Activated CD8-positive, alpha-beta memory T cell treated with anti-CD3 and anti-CD28 coated beads for 48 hours (primary cell): ENCODE measurements around the gene PROCA1.
"Not testable (repeated sequence)": the region's sequence is repeated elsewhere in the genome, so short reads cannot be mapped to it uniquely, and the experiment has no call there.

Source experiments
- DNase-seq, 3 experiments: peaks; one replicate each; pipeline ENCODE4 v3.0.0-alpha.2; 2020; ENCODE audit warnings: low read depth in 2 of 3, low spot score in 2 of 3

PROCA1 gene

DNA sequence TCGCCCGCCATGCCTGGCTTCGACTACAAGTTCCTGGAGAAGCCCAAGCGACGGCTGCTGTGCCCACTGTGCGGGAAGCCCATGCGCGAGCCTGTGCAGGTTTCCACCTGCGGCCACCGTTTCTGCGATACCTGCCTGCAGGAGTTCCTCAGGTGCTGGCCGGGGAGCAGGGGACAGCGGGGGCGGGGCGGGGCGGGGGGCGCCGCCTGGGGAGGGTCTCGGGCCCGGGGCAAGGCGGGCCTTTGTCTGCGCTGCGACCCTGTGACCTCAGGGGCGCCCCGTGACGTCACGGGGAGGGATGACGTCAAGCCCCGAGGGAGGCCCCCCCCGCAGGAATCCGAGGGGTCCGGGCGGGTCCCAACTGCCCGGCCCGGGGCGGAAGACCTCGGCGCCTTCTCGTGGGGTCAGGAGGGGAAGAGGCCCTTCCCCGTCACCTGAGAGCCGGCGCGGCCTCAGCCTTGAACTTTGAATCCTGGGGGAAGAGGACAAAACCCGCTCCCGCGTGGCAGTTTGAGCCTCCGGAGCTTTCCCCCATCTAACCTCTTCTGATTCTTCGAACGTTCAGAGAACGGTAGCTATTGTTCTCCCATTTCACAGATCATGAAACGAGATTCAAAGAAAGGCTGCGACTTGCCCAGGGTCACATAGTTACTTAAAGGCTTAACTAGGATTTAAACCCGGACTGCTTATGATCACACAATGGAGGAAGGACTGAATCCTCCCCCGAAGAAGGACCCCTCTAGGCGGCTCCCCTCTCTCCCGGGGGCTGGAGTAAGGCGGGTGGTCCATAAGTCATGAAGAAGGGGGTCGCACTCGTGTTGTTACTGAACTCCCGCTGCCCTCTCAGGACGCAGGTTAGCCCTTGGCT lies 32.6 kb upstream of the PROCA1 start:
- peak; percentile 47 to 68 (median 60) for DNase-seq

- DNase-seq: peak; percentile 68 to 79 (median 76)
These were observed 31.8 kb upstream of the PROCA1 start, which contains the start of gene TRAF4 for GRCh38 chr17:28743243-28744103. TRAF4 (plus strand) TSS chr17:28744011; CDS start chr17:28744113, 102 bp downstream.

- DNase-seq: no peak
These were observed 30.0 kb upstream of the PROCA1 start for GRCh38 chr17:28741358-28742349.

DNA sequence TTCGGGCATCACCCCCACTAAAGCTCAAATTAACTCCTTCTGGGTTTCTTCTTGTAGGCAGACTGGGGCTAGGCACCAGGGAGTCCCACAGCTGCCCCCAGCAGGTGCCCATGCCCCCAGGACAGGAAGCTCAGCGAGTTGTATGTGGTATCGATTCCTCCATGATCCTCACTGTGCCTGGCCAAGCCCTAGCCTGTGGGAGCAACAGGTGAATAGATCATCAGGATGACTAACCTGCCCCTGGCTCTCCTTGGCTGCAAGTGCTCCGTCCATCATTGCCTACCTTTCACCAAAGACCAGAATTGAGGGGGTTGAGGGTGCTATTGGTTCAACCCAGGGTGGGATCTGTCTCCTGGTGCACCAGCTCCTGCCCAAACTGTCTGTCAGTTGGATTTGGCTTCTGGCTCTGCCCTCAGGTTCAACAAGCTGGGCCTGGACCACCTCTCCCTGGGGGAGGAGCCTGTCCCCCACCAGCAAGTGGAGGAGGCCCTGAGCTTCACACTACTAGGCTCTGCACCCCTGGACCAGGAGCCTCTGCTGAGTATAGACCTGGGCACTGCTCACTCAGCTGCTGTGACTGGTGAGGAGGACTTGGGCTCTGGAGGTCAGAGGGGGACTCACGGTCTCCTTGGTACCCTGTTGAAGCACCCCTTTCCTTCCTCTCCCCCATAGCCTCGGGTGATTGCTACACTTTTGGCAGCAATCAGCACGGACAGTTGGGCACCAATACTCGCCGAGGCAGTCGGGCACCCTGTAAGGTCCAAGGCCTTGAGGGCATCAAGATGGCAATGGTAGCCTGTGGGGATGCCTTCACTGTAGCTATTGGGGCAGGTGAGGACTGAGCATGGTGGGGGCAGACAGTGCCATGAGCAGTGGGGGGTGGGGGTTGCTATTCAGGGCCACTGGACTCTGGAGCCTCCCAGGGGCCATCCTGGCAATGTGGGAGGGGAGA lies 29.0 kb upstream of the PROCA1 start:
- DNase-seq: no peak

DNA sequence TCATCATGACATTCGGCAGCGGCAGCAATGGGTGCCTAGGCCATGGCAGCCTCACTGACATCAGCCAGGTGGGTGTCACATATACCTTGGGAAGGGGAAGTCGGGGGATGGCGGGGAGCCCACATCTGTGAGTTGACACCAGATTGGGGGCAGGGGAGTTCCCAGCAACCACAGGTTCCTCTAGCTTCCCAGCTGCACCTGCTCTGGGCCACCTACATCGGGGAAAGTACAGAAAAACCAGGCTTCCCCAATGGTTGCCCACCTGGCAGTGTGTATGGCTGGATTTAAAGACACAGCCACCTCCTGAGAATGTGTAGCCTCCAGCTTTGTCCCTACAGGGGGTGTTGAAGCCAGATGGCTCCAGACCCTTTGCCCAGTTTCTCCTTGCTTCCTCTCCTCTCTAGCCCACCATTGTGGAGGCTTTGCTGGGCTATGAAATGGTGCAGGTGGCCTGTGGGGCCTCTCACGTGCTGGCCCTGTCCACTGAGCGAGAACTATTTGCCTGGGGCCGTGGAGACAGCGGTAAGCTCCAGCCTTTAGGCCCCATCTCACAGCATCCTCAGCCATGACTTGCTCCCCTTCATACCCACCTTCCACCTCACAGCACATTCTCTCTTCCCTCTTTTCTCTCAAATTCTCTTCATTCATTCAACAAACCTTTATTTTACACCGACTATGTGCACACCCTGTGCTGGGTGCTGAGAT lies 27.1 kb upstream of the PROCA1 start:
- no peak for DNase-seq

GRCh38 chr17:28737770-28738679 lies 26.3 kb upstream of the PROCA1 start:
- DNase-seq: no peak

DNA sequence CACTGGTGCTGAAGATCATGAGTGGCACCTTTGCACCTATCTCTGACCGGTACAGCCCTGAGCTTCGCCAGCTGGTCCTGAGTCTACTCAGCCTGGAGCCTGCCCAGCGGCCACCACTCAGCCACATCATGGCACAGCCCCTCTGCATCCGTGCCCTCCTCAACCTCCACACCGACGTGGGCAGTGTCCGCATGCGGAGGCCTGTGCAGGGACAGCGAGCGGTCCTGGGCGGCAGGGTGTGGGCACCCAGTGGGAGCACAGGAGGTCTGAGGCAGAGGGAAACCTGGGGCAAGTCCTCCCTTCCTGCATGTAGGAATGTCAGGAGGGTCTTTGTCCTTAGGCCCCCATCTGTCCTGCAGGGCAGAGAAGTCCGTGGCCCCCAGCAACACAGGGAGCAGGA lies 25.6 kb upstream of the PROCA1 start:
- no peak for DNase-seq

- DNase-seq: not testable (repeated sequence)
These were observed 24.5 kb upstream of the PROCA1 start for GRCh38 chr17:28735913-28736769.

- DNase-seq: no peak
These were observed 23.6 kb upstream of the PROCA1 start for GRCh38 chr17:28735242-28735722.

DNA sequence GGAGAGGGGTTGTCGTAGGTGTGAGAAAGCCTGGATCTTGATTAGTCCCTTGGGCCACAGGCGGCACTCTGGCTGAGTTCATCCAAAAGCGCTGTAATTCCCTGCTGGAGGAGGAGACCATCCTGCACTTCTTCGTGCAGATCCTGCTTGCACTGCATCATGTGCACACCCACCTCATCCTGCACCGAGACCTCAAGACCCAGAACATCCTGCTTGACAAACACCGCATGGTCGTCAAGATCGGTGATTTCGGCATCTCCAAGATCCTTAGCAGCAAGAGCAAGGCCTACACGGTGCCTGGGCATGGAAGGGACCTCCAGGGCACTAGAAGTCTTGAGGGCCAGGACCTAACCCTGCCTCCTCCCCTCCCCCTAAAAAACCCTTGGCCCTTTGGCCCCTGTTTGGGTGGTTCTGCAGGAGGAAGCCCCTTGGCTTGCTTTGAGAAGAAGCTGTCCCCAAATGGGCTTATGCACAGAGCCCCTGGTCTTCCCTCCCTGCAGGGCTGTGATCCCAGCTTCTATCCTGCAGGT lies 23.1 kb upstream of the PROCA1 start:
- DNase-seq: no peak

DNA sequence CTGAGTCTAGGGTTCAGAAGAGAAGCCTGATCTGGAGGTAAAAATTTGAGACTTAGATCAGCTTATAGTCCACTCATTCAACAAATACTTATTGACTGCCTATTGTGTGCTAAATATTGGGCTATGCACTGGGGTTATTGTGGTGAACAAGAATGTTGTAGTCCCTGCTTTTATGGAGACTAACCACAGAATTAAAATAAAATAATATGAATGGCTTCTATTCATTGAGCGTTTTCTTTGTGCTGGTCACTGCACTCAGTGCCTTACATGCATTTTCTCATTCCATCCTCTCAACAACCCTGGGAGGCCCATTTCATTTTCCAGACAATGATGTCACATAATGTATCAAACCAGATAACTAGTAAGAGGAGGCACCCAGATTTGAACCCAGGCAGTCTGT lies 21.7 kb upstream of the PROCA1 start:
- DNase-seq: no peak

- DNase-seq: no peak
These were observed 18.3 kb upstream of the PROCA1 start for GRCh38 chr17:28729950-28730330.

DNA sequence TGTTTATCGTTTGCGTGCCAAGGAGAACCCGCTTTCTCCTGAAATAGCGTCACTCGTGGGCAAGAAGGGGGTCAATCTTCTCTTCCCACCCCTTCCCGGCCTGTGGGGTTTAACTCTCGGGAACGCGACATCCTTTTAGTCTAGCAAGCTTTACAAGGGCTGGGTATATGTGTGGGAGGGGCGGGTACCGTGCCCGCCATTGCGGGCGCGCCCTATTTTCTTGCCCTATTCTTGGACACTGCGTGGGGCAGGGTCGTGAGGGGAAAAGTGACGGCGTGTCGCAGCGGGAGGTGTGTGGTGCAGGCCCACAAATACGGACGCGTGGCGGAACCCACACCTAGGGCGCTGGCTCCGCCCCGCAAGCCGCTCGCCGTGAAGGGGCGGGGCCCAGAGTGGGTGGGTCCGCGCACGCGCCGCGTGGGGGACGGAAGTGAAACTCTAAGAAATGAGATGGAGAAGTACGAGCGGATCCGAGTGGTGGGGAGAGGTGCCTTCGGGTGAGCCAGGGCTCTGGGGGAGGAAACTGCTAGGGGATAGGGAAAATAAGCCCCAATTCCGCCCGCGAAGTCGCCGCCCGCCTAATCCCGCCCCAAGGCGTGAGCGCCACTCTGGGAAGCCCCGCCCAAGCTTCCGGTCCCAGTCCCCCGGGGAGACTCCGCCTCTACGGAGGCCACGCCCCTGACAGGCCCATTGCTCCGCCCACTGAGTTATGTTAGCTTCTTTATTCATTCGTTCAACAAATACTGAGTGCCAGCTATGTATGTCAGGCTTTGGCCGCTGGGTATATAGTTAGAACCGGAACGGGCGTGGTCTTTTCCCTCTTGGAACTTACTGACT lies 16.9 kb upstream of the PROCA1 start, which contains the start of gene NEK8:
NEK8 (plus strand) TSS at position 425 of the 837 bp plus-strand sequence; CDS start at position 451, 26 bp downstream.
- DNase-seq: peak; percentile 89 to 97 (median 92)

GRCh38 chr17:28726627-28727491 lies 15.2 kb upstream of the PROCA1 start:
- DNase-seq: peak in 2 of 3 experiments; percentile 88 to 92

DNA sequence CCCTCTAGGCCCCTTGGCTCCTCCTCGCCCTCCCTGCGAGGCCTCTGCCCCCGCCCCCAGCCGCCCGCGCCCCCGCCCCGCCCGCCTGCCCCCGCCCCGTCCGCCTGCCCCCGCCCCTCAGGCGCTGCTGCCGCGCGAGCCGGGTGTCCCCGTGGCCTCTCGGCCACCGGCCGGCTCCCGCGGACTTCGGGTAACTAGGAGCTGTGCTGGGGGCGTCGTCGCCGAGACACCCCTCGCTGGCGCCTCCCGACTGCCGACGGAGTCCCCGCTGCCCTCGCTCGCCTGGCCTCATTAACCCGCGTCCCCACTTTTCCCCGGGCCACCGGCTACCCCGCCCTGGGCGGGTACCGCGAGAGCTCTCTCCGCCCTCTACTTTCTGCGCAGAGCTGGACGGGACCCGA lies 14.5 kb upstream of the PROCA1 start, which contains the start of gene TLCD1:
TLCD1 (minus strand) TSS at position 8 of the 401 bp plus-strand sequence. CDS start 136 bp downstream, outside the sequence.
- peak in 1 of 3 experiments; percentile 63 for DNase-seq
